OCI-LY7 (cell line): ENCODE results near the gene ATP2A3. TPM values are rescaled to one million over a fixed set of nuclear protein-coding genes. Genes with fewer than 3 reads are reported as not detected.

Source experiments
- BruUV-seq: library from RNA; stranded (reverse); fragments of 400-500 nt; replicated peaks from 2 replicates; lab custom pipeline; 2021; lab: Mats Ljungman, UMichigan
- CTCF ChIA-PET: fragments of 300-600 bp; sonication (Branson Sonifier 250); formaldehyde crosslinking; loops from one replicate; lab custom pipeline; 2022; ENCODE audit warnings: antibody characterized with exemption; ENCODE audit not compliant: unreplicated experiment; lab: Charles Lee
- POLR2A ChIA-PET: fragments of 300-600 bp; sonication (Branson Sonifier 250); formaldehyde crosslinking; loops from one replicate; lab custom pipeline; 2022; ENCODE audit warnings: antibody characterized with exemption; lab: Charles Lee
- DNase-seq: peaks from one replicate; pipeline ENCODE4 v3.0.0-alpha.2; 2015; ENCODE audit warnings: low spot score
- H2AFZ ChIP-seq: fragments of 200-600 bp; sonication (generic), shearing (Covaris generic); 2 replicates; pipeline ENCODE4 v1.6.1; 2014; ENCODE audit warnings: mild to moderate bottlenecking, antibody characterized with exemption, low read length, moderate library complexity
- H3K27ac ChIP-seq: fragments of 200-600 bp; sonication (generic); 2 replicates; pipeline ENCODE4 v1.5.1; 2014; ENCODE audit warnings: mixed run types, low read depth, mild to moderate bottlenecking, moderate library complexity, low read length, inconsistent platforms; ENCODE audit not compliant: poor library complexity, severe bottlenecking
- H3K36me3 ChIP-seq: fragments of 200-600 bp; sonication (generic); 2 replicates; pipeline ENCODE4 v1.6.1; 2014; ENCODE audit warnings: mild to moderate bottlenecking, antibody characterized with exemption, low read length, moderate library complexity, mixed read lengths; ENCODE audit not compliant: insufficient read depth
- H3K4me1 ChIP-seq: fragments of 200-600 bp; sonication (generic); 2 replicates; pipeline ENCODE4 v1.5.1; 2014; ENCODE audit warnings: mild to moderate bottlenecking, low read length; ENCODE audit not compliant: insufficient read depth, poor library complexity, severe bottlenecking
- H3K4me2 ChIP-seq: fragments of 200-600 bp; sonication (generic); 2 replicates; pipeline ENCODE4 v1.6.1; 2014; ENCODE audit warnings: mild to moderate bottlenecking, low read length
- H3K4me3 ChIP-seq: fragments of 200-600 bp; sonication (generic); 2 replicates; pipeline ENCODE4 v1.5.1; 2014; ENCODE audit warnings: mild to moderate bottlenecking, low read depth, low read length; ENCODE audit not compliant: poor library complexity, severe bottlenecking
- H3K79me2 ChIP-seq: fragments of 200-600 bp; sonication (generic); 2 replicates; pipeline ENCODE4 v1.6.1; 2016; ENCODE audit warnings: low read depth, mild to moderate bottlenecking, low read length, moderate library complexity, mixed read lengths; ENCODE audit not compliant: insufficient read depth
- H3K9me2 ChIP-seq: fragments of 200-600 bp; sonication (generic); 2 replicates; pipeline ENCODE4 v1.6.1; 2016; ENCODE audit warnings: mild to moderate bottlenecking, low read length, mixed read lengths; ENCODE audit not compliant: insufficient read depth
- H3K9me3 ChIP-seq: fragments of 200-600 bp; sonication (generic); 2 replicates; pipeline ENCODE4 v1.6.1; 2014; ENCODE audit warnings: mild to moderate bottlenecking, mixed run types, low read length, mixed read lengths
- H4K20me1 ChIP-seq: fragments of 200-600 bp; sonication (generic); 2 replicates; pipeline ENCODE4 v1.6.1; 2014; ENCODE audit warnings: mild to moderate bottlenecking, antibody characterized with exemption, low read length, moderate library complexity, mixed read lengths; ENCODE audit not compliant: insufficient read depth
- CTCF ChIP-seq: fragments of 200-600 bp; sonication (generic); conservative IDR thresholded peaks from 2 replicates; pipeline ENCODE4 v1.5.1; 2014; ENCODE audit warnings: mild to moderate bottlenecking, antibody characterized with exemption, low read length, moderate library complexity, mixed read lengths
- EZH2phosphoT487 ChIP-seq: fragments of 200-600 bp; sonication (generic); IDR thresholded peaks from 2 replicates; pipeline ENCODE4 v1.6.1; 2018; ENCODE audit warnings: low read depth, borderline replicate concordance, mild to moderate bottlenecking, mixed run types, antibody characterized with exemption, low read length, moderate library complexity, mixed read lengths
- intact Hi-C: fragments of 100-400 bp; cut with micrococcal nuclease; formaldehyde crosslinking; loops from one replicate; pipeline ENCODE4 v1.10.0; 2022; ENCODE audit not compliant: unreplicated experiment
- total RNA-seq, 2 experiments: library from RNA; depleted of rRNA in 1 of 2; stranded (reverse); fragments of >200 nt in 1 of 2; shearing (Covaris generic) in 1 of 2; gene quantifications; 2 replicates each; pipeline ENCODE4 v1.2.3, GENCODE V29; 2014 to 2022

ATP2A3 gene
- total RNA-seq, 2 experiments from 2014 or later: 108 to 353 TPM

GRCh38 chr17:4009186-4009785 lies 45.0 kb upstream of the ATP2A3 start:
- H3K9me2 ChIP-seq: no peaks in the 10 kb centered on the region
- H3K79me2 ChIP-seq: no peaks in the 10 kb centered on the region
- no peak overlapping the region for H3K4me2 ChIP-seq
- TF ChIP-seq CTCF: no peak
- no peak for TF ChIP-seq EZH2phosphoT487
- intact Hi-C loops: no loop called here
- H2AFZ ChIP-seq: no peak overlapping the region
- H3K4me3 ChIP-seq: no peak overlapping the region
- H3K36me3 ChIP-seq: peaks cover 80% of the 10 kb centered on the region
- DNase-seq: no peak
- H3K27ac ChIP-seq: no peak overlapping the region
- POLR2A ChIA-PET: no interaction called here
- H3K4me1 ChIP-seq: peaks cover 3% of the 10 kb centered on the region
- H3K9me3 ChIP-seq: no peaks in the 10 kb centered on the region
- H4K20me1 ChIP-seq: no peaks in the 10 kb centered on the region
- no TSS peak for BruUV-seq
- CTCF ChIA-PET: interaction anchor here (0.6 kb wide), 1 partner anchor 262 kb away, joined by 3 read pairs; no protein-coding TSS in a partner anchor

GRCh38 chr17:4008441-4009185 lies 44.4 kb upstream of the ATP2A3 start:
- DNase-seq: no peak
- no peak for TF ChIP-seq CTCF
- no peak for TF ChIP-seq EZH2phosphoT487
- CTCF ChIA-PET: interaction anchor here (0.6 kb wide), 2 partner anchors 261 to 782 kb away, joined by 3 read pairs; no protein-coding TSS in a partner anchor
- POLR2A ChIA-PET: interaction anchor here (0.7 kb wide), 1 partner anchor 159 kb away, joined by 3 read pairs; no protein-coding TSS in a partner anchor
- H3K79me2 ChIP-seq: no peaks in the 10 kb centered on the region
- intact Hi-C loops: no loop called here
- no peak overlapping the region for H2AFZ ChIP-seq
- H3K4me1 ChIP-seq: peaks cover 6% of the 10 kb centered on the region
- no peaks in the 10 kb centered on the region for H4K20me1 ChIP-seq
- no peaks in the 10 kb centered on the region for H3K9me2 ChIP-seq
- H3K27ac ChIP-seq: no peak overlapping the region
- peaks cover 73% of the 10 kb centered on the region for H3K36me3 ChIP-seq
- no peak overlapping the region for H3K4me2 ChIP-seq
- H3K9me3 ChIP-seq: no peaks in the 10 kb centered on the region
- H3K4me3 ChIP-seq: no peak overlapping the region
- BruUV-seq: no TSS peak

- Histone ChIP-seq H3K4me2 (no peak overlapping the region), H3K9me2 (no peaks in the 10 kb centered on the region), H3K4me3 (no peak overlapping the region), H3K79me2 (no peaks in the 10 kb centered on the region), H3K4me1 (peaks cover 6% of the 10 kb centered on the region), H3K9me3 (no peaks in the 10 kb centered on the region), H2AFZ (no peak overlapping the region), H3K27ac (no peak overlapping the region), H4K20me1 (no peaks in the 10 kb centered on the region), H3K36me3 (peaks cover 68% of the 10 kb centered on the region)
- peak; percentile 67 for TF ChIP-seq CTCF
- TF ChIP-seq EZH2phosphoT487: no peak
- intact Hi-C loops: no loop called here
- no TSS peak for BruUV-seq
- CTCF ChIA-PET: interaction anchor here (0.6 kb wide), 1 partner anchor 782 kb away, joined by 3 read pairs; no protein-coding TSS in a partner anchor
- POLR2A ChIA-PET: interaction anchor here (0.7 to 0.8 kb wide), 2 partner anchors 43 to 160 kb away, joined by 3 read pairs; partner anchors contain the start of gene ATP2A3
- DNase-seq: no peak
Measured at GRCh38 chr17:4008082-4008435, 43.8 kb upstream of the ATP2A3 start.
